Measurements from ENCODE around the gene GP1BB.

DNA sequence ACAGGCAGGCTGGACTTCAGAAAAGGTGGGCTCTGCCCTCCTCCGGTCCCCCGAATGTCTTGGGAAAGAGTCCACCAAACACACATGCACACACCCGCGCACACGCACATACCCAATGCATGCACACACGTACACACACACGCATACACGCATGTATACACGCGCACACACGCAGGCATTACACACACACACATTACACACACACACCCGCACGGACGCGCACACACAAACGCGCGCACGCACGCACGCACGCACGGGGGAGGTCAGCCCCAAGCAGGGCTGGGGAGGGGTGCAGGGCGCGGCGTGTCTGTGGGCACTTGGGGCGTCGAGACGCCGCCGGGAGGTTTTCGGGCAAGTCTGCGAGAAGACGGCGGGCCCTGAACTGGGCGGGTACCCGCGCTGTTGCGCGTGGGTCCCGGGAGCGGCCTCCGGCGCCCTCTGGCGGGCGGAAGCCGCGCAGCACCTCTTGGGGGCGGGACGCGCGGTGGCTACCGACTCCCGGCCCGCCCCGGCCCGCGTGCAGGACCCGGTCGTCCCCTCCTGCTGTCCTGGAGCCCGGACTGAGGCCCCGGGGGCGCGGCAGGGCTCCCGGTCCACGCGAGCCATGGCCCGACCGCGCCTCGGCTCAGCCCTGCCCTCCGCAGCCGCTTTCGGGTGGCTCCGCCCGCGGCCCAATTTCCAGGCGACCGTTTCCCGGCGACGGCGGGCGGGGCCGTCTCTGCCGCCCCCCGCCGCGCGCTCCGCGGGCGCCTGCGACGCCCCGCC, 5.5 kb upstream of the GP1BB start:
- TF ChIP-seq HDGF (IDR thresholded peaks at IDR 0.05; ENCODE audit: borderline replicate concordance) (no peak), ELF4 (IDR thresholded peaks at IDR 0.05) (no peak), ARNT (IDR thresholded peaks at IDR 0.05) (no peak), SP1 (IDR thresholded peaks at IDR 0.05) (no peak)

Data from HEK293T (cell line).